ENCODE data around the gene IGFL3.

GRCh38 chr19:46079576-46079975 lies 44.9 kb downstream of the IGFL3 start:
- TF ChIP-seq CTCF (IDR thresholded peaks at IDR 0.05), result no peak
- TF ChIP-seq POLR2A (IDR thresholded peaks at IDR 0.05), result no peak

All from esophagus squamous epithelium (tissue), 4 donors.